ENCODE results near the gene FADS2.

DNA sequence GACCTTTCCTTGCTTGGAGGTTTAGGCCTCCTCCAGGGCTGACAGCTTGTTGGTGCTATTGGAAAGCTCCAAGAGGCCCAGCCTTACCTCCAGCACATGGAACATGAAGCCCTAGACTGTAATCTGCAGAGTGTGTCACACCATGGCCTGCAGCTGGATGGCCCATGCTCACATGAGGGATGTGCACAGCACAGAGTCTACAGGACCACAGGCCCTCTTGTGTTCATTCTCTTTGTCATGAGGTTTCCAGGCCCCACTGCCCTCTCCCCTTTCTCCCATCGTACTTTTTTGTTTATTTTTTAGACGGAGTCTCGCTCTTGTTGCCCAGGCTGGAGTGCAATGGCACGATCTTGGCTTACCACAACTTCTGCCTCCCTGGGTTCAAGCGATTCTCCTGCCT lies 21.3 kb upstream of the FADS2 start:
- TF ChIP-seq SUZ12 (IDR thresholded peaks at IDR 0.05) (no peak), BHLHE40 (IDR thresholded peaks at IDR 0.05; ENCODE audit: borderline replicate concordance) (no peak), FOXA1 (IDR thresholded peaks at IDR 0.05) (no peak), ELF4 (IDR thresholded peaks at IDR 0.05) (no peak), FOXK2 (IDR thresholded peaks at IDR 0.05) (no peak), SP1 (IDR thresholded peaks at IDR 0.05) (no peak), NFRKB (IDR thresholded peaks at IDR 0.05) (no peak), ARNT (IDR thresholded peaks at IDR 0.05) (no peak), ZNF384 (IDR thresholded peaks at IDR 0.05) (no peak), FOXM1 (IDR thresholded peaks at IDR 0.05; ENCODE audit: borderline replicate concordance) (no peak), LEF1 (IDR thresholded peaks at IDR 0.05; ENCODE audit: borderline replicate concordance) (no peak), HDGF (IDR thresholded peaks at IDR 0.05; ENCODE audit: borderline replicate concordance) (no peak)
- TF ChIP-seq, protein P1, sequence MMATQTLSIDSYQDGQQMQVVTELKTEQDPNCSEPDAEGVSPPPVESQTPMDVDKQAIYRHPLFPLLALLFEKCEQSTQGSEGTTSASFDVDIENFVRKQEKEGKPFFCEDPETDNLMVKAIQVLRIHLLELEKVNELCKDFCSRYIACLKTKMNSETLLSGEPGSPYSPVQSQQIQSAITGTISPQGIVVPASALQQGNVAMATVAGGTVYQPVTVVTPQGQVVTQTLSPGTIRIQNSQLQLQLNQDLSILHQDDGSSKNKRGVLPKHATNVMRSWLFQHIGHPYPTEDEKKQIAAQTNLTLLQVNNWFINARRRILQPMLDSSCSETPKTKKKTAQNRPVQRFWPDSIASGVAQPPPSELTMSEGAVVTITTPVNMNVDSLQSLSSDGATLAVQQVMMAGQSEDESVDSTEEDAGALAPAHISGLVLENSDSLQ (IDR thresholded peaks at IDR 0.05) = no peak

Data from HEK293T (cell line).